Measurements from ENCODE around the gene POMZP3.
"Not testable (repeated sequence)": the region's sequence is repeated elsewhere in the genome, so short reads cannot be mapped to it uniquely, and the experiment has no call there.

Gene POMZP3

DNA sequence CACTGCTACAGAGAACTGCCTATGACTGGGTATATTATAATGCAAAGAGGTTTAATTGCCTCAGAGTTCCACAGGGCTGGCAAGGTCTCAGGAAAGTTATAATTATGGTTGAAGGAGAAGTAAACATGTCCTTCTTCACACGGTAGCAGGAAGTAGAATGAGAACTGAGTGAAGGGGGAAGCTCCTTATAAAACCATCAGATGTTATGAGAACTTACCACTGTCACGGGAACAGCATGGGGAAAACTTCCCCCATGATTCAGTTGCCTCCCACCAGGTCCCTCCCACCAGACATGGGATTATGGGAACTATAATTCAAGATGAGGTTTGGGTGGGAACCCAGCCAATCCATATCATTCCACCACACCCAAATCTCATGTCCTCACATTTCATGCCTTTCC, 34.4 kb downstream of the POMZP3 start:
- DNase-seq (ENCODE audit: extremely low read depth, low read depth), result not testable (repeated sequence)

DNA sequence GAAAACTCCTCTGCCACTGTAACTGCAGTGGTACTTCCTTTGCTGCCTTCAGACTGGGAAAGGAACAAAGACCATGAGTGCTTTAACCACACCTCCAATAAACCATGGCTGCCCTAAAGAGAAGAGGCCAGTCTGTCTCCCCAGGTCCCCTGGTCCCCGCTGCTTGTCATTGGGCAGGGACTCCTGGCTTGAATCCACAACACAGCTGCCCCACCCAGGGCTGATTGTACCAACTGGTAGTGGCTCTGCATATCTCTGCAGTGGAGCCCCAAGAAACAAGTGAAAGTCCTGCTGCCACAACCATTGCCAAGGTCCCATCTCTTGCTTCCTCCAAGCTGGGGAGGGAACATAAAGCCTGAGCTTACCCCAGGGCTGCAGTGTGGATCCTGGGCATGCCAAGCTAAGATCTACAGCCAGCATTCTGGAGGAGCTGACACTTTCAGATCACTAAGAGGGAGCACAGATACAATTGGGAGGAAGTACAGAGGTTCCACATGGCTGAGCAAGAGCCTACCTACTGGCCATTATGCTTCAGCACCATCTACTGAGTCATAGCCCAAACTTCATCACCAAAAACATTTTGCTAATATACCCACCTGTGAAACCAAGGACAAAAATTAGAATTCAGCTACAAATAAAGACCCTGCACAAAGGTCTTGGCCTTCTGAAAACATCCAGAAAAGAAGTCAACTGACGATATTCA, 35.3 kb downstream of the POMZP3 start:
- not testable (repeated sequence) for DNase-seq (ENCODE audit: extremely low read depth, low read depth)

DNA sequence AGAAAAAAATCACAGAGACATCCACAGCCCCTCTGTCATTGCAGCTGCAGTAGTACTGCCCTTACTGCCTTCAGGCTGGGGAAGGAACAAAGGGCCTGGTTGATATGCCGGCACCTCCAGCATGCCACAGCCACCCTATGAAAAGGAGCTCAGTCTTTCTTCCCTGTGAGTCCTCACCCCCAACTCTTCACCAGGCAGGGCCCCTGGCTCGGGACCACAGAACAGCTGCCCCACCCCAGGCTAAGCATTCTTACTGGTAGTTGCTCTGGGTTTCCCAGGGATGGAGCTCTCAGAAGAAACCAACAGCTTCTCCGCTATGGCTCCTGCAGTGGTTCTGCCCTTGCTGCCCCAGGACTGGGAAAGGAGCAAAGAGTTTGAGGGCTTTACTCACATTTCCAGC, 36.0 kb downstream of the POMZP3 start:
- not testable (repeated sequence) for DNase-seq (ENCODE audit: extremely low read depth, low read depth)

DNA sequence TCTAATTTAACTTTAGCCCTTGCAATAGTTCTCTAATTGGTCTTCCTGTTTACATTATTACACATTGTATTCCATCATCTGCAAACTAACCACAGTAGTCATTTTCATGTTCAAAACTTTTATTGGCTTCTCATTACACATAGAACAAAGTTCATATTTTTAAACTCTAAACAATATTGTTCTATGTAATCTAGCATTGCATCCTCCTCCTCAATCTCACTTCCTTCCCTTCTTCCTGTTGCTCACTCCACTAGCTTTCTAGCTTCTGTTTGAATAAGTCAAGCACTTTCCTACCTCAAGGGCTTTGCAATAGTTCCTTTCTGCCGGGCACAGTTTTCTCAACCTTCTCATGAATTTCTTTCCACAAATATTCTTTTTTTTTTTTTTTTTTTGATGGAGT, 38.5 kb downstream of the POMZP3 start:
- DNase-seq (ENCODE audit: extremely low read depth, low read depth), result not testable (repeated sequence)

DNA sequence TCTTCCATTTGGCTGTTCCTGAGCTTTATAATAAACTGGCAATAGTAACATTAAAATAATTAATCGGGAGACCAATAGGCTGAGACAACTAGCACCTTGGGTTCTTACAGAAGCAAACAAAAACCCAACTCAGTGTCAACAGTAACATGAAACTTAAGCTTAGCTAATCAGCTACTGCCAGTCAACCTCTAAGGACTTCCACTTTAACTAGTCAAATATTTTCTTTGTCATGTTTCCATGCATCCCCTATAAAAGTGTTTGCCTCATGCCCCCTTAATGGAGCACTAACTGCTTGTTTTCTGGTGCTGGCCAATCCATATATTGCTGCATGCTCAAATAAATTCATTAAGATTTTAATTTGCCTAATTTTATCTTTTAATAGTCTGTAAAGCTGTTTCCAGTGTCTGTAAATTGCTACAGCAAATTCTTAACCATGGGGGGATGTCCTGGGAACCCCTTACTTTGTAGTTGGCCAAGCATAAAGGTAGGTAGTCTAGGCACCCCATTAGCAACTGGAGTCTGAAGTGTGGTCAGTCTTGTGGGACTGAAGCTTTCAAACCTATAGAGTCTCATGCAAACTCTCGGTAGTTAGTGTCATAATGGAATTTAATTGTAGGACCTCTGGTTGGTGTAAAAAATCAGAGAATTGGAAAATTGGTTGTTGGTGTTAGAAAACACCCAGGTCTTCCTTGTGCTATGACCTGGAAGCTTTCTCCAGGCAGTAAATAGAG, 40.3 kb downstream of the POMZP3 start:
- DNase-seq (ENCODE audit: extremely low read depth, low read depth), result not testable (repeated sequence)

DNA sequence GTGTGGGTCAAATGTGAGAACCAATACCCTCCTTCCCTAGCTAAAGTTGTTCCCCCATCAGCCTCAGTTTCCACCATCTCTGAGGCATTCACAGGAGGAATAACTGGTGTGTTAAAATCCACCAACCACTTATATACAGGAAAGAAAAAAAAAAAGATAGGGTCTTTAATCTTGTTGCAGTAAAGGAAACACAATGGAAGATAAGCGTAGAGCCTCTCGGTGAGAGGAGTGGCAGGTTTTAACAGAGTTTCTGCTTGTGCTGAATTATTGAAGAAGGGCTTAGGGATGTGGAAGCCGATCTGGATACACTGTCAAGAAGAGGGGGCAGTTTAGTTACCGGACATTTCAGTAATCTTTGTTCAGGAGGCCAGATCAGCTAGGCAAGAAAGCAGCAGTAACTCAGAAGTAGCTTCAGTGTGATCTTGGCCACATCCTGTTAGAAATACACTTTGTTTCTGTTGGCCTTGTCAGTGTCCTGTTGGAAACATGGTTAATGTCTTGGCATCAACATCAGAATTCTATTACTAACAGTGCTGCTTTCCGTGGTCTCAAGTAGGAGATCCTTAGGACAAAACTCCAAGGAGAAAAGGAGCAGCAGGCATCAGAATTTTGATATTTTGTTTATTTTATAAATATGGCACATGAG, 43.3 kb downstream of the POMZP3 start:
- not testable (repeated sequence) for DNase-seq (ENCODE audit: extremely low read depth, low read depth)

DNA sequence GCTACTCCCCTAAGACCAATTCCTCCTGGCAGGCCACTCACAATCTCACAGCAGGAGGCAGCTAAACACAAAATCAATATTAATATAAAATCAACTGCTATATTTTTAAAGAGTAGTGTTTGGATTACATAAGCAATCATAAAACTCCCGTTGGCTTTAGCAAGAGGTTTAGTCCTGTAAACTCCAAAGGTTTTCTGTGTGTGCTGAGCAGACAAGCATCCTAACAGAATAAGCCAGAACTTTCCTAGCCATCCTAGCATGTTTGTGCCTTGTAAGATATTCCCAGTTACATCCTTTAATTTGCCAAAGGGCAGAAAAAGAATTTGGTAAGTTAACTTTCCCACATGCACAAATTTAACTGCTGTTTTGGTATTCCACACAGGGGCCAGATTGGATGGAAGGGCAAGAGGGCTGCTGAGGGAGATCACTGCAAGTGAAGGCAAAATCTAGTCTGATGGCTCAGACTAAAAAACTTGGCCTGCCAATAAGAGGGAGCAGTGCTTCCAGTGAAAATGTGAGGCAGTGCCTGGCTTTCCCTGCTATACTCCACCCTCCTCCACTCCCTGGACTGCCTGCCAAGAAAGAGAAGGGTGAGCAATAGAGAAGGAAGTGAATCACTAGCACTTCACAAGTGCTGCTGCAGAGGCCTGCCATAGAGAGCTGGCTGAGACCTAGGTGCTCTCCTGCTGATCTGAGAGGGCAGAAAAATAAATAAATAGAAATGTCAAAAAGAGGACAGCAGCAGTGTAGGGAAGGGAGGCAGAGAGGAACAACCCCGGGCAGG, 44.0 kb downstream of the POMZP3 start:
- DNase-seq (ENCODE audit: extremely low read depth, low read depth), result peak; percentile 49

DNA sequence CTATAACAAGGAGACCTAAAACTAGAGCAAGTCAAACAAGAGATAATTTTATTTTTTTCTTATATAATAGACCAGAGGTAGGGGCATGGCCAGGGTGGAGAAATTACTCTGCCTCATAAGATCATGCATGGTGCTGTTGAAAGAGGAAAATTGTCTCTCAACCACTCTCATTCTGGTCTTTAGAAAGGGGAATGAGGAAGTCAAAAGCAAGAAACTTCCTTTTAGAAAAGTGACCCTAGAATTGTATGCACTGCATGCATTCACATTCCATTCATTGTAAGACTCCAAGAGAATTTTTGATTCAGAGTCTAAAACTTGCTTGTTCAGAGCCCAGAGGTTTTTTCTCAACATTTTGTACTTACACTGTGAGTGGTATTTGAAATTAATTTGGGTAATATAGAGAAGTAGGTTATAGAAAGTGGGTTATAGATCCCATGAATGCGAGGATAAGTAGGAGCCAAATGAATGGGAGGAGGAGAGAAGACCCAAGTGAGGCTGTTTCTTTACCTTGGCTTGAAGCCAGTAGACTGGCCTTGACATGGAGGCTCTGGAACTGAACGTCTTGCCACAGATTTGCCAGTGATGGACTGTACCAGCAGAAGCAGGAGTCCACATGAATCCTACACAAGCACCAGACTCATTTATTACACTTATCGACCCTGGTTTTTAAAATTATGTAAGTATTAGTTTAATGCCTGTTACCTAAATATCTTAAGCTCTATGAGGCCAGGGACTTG, 51.0 kb downstream of the POMZP3 start:
- DNase-seq (ENCODE audit: extremely low read depth, low read depth), result not testable (repeated sequence)

DNA sequence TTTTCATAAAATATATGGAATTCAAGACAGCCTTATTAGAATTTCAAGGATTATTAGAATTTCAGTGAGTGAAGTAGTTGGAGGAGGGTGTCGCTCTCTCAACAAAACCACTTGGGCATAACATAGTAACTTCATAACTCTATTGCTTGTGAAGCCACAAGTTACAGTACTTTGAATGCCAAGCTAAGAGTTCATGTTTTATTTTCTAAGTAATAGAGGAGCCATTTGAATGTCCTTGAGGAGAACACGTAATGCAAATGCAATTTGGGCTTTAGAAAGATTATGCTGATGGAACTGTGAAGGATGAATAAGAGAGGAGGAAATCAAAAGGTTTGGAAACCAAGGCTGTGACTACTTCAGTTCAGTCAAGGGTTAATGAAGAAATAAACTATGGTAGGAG, 51.6 kb downstream of the POMZP3 start:
- DNase-seq (ENCODE audit: extremely low read depth, low read depth), result not testable (repeated sequence)

DNA sequence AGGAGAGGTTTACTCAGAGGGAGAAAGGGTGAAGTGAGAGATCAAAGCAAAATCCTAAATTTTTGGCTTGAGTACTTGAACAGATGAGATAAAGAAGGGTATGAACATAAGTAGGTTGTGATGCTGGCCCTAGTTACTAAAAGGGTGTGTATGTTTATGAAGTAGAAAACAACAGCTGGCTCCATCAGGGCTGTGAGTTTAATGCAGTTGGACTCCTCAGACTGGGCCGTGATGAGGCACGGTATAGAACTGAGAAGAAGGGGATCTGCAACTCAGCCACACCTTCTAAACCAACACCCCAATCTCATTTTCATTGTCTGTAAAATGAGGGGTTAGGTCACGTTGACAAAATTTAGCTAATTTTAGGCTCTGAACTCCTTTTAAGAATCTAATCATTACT, 54.8 kb downstream of the POMZP3 start:
- DNase-seq (ENCODE audit: extremely low read depth, low read depth), result not testable (repeated sequence)

DNA sequence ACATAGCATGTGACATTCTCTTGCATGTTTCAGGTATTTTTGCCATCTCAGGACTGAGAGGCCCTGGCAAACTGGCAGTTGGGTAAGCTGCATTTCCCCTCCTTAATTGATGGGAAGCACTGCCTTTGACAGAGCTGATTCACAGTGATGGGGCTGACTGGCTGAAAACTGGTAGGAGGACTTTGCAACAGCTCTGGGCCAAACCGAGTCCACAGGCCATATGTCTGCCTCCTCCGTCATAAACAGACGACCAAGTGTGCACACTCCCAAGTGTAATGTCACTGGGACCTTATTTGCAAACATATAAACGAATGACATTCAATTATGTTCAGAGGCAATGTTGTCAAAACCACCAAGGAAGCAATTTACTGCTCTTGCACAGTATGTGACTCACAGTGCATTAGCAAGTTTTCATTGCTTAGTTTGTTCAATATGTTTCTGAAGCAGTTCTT, 56.7 kb downstream of the POMZP3 start:
- not testable (repeated sequence) for DNase-seq (ENCODE audit: extremely low read depth, low read depth)

DNA sequence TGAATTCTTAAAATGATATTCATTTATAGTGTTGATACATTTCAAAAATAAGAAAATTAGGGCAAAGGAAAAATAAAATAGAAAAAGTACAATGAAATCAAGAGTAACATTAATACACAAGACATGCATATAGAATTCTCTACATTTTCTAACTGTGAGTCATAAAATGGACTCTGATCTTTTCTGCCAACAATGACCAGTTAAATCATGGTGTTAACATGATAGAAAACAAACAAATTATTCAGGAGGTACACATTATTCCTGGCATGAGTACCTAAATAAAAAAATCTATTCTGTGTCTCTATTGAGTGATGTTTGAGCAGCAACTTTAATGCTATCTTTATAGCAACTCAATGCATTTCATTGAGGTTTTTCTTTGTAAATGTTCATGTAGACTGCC, 58.3 kb downstream of the POMZP3 start:
- not testable (repeated sequence) for DNase-seq (ENCODE audit: extremely low read depth, low read depth)

DNA sequence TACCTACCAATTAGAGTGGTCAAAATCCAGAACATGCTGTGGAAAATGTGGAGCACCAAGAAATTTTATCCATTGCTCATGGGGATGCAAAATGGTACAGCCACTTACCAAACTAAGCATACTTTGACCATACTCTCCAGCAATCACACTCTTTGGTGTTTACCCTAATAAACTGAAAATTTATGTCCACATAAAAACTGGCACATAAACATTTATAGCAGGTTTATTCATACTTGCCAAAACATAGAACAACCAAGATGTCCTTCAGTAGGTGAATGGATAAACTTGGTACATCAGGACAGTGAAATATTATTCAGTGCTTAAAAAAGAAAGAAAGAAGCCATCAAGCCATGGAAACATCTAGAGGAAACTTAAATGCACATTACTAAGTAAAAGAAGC, 59.3 kb downstream of the POMZP3 start:
- not testable (repeated sequence) for DNase-seq (ENCODE audit: extremely low read depth, low read depth)

DNA sequence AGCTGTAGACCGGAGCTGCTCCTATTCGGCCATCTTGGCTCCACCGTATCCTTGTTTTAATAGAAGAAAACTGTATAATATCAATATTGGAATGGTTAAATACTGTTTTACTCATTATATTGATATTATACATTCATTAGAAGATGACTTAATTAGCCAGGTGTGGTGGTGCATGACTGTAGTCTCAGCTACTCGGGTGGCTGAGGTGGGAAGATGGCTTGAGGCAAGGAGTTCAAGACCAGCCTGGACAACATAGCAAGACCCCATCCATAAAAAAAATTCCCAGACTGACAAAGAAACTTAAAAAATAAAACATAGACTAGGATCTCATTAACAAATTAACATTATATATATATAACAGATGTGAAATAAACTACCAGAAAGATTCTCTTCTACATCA, 59.8 kb downstream of the POMZP3 start:
- DNase-seq (ENCODE audit: extremely low read depth, low read depth), result not testable (repeated sequence)

DNA sequence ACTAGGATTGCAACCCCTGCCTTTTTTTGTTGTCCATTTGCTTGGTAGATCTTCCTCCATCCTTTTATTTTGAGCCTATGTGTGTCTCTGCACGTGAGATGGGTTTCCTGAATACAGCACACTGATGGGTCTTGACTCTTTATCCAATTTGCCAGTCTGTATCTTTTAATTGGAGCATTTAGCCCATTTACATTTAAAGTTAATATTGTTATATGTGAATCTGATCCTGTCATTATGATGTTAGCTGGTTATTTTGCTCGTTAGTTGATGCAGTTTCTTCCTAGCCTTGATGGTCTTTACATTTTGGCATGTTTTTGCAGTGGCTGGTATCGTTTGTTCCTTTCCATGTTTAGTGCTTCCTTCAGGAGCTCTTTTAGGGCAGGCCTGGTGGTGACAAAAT, 62.1 kb downstream of the POMZP3 start:
- not testable (repeated sequence) for DNase-seq (ENCODE audit: extremely low read depth, low read depth)

DNA sequence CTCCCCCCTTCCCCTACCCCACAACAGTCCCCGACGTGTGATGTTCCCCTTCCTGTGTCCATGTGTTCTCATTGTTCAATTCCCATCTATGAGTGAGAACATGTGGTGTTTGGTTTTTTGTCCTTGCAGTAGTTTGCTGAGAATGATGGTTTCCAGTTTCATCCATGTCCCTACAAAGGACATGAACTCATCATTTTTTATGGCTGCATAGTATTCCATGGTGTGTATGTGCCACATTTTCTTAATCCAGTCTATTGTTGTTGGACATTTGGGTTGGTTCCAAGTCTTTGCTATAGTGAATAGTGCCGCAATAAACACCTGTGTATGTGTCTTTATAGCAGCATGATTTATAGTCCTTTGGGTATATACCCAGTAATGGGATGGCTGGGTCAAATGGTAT, 65.7 kb downstream of the POMZP3 start:
- not testable (repeated sequence) for DNase-seq (ENCODE audit: extremely low read depth, low read depth)

DNA sequence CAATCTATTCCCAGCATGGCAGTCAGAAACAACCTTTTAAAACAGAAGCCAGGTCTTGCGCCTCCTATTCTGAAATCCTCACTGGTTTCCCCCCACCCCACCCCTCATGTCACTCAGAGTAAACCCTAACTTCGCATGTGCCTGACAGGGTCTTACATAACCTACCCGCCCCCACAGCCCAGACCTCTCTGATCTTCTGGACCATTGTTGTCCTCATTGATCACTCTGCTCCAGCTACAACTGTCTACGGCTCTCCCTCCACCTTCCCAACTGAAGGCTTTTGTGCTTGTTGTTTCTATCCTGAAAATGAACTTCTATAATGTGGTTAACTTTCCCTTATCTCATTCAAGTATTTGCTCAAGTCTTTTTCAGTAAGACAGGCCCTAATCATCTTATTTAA, 66.9 kb downstream of the POMZP3 start:
- DNase-seq (ENCODE audit: extremely low read depth, low read depth), result not testable (repeated sequence)
